GM10266 (cell line): Measurements from ENCODE around the gene LITAF.

Source experiments
- DNase-seq: peaks from one replicate; pipeline ENCODE4 v3.0.0; 2012; ENCODE audit errors: extremely low spot score
- TF ChIP-seq, protein P1 (sequence below): IDR thresholded peaks from 2 replicates; pipeline ENCODE4 v1.5.1; 2012; ENCODE audit warnings: mild to moderate bottlenecking, low read depth; ENCODE audit not compliant: control insufficient read depth, insufficient read depth; ENCODE audit errors: missing control alignments

The LITAF gene

DNA sequence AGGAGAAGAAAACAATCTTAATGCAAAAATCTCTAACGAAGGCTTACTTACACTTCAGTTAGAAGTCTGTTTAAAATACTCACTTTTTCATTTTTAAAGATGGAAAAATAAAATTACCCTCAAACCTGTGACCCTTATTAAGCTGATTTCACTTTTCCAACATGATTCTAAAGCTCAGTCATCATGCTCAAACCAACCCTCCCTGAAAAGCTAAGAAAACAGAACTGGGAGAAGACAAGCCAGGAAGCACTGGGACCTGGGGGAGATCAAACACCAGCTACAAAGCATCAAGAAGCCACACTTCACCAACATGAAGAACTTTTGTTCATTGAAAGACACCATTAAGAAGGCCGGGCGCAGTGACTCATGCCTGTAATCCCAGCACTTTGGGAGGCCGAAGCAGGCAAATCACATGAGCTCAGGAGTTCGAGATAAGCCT, 88.8 kb downstream of the LITAF start:
- DNase-seq, result no peak
- TF ChIP-seq, protein P1, sequence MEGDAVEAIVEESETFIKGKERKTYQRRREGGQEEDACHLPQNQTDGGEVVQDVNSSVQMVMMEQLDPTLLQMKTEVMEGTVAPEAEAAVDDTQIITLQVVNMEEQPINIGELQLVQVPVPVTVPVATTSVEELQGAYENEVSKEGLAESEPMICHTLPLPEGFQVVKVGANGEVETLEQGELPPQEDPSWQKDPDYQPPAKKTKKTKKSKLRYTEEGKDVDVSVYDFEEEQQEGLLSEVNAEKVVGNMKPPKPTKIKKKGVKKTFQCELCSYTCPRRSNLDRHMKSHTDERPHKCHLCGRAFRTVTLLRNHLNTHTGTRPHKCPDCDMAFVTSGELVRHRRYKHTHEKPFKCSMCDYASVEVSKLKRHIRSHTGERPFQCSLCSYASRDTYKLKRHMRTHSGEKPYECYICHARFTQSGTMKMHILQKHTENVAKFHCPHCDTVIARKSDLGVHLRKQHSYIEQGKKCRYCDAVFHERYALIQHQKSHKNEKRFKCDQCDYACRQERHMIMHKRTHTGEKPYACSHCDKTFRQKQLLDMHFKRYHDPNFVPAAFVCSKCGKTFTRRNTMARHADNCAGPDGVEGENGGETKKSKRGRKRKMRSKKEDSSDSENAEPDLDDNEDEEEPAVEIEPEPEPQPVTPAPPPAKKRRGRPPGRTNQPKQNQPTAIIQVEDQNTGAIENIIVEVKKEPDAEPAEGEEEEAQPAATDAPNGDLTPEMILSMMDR, result no peak
